NCI-H2081 (cell line): ENCODE results near the gene HSD17B8.

Experiments used
- DNase-seq, 2 experiments: peaks; one replicate each; lab custom pipeline; 2025; lab: John Stamatoyannopoulos, UW

Gene HSD17B8

GRCh38 chr6:33241968-33242367 is 37.5 kb downstream of the HSD17B8 start:
- DNase-seq = no peak

- no peak for DNase-seq
Observed at GRCh38 chr6:33243476-33243875, 39.0 kb downstream of the HSD17B8 start.

GRCh38 chr6:33247977-33248642 is 43.7 kb downstream of the HSD17B8 start:
- peak; percentile 82 to 83 for DNase-seq

- DNase-seq = no peak
Observed at GRCh38 chr6:33248643-33248931, 44.1 kb downstream of the HSD17B8 start.

- peak; percentile 98 to 99 for DNase-seq
Observed at GRCh38 chr6:33248932-33249731, 44.7 kb downstream of the HSD17B8 start.

GRCh38 chr6:33249732-33250630 is 45.5 kb downstream of the HSD17B8 start:
- DNase-seq = no peak

- no peak for DNase-seq
Observed at GRCh38 chr6:33250731-33251130, 46.3 kb downstream of the HSD17B8 start.

GRCh38 chr6:33251395-33252012 is 47.0 kb downstream of the HSD17B8 start:
- no peak for DNase-seq

- DNase-seq = no peak
Observed at GRCh38 chr6:33252759-33253158, 48.3 kb downstream of the HSD17B8 start.

- no peak for DNase-seq
Observed at GRCh38 chr6:33254591-33254990, 50.1 kb downstream of the HSD17B8 start.
